BLaER1 (cell line): ENCODE results near the gene SLC17A5.
"Not testable (repeated sequence)": the region's sequence is repeated elsewhere in the genome, so short reads cannot be mapped to it uniquely, and the experiment has no call there.

ENCODE experiments used
- H3K27ac ChIP-seq: shearing (Covaris generic); formaldehyde crosslinking; 2 replicates; pipeline ENCODE4 v1.8.1; 2022
- H3K27me3 ChIP-seq: shearing (Covaris generic); formaldehyde crosslinking; 2 replicates; pipeline ENCODE4 v1.8.1; 2022
- H3K36me3 ChIP-seq: shearing (Covaris generic); formaldehyde crosslinking; 2 replicates; pipeline ENCODE4 v1.8.1; 2022
- H3K4me1 ChIP-seq: shearing (Covaris generic); formaldehyde crosslinking; 2 replicates; pipeline ENCODE4 v1.8.1; 2022
- H3K4me2 ChIP-seq: shearing (Covaris generic); formaldehyde crosslinking; 2 replicates; pipeline ENCODE4 v1.8.1; 2022
- H3K4me3 ChIP-seq: shearing (Covaris generic); formaldehyde crosslinking; 2 replicates; pipeline ENCODE4 v1.8.1; 2022
- H3K9ac ChIP-seq: shearing (Covaris generic); formaldehyde crosslinking; 2 replicates; pipeline ENCODE4 v1.8.1; 2022
- H3K9me3 ChIP-seq: shearing (Covaris generic); formaldehyde crosslinking; 2 replicates; pipeline ENCODE4 v1.8.1; 2022
- H4K20me1 ChIP-seq: shearing (Covaris generic); formaldehyde crosslinking; 2 replicates; pipeline ENCODE4 v1.8.1; 2022
- Cebpa-rat ChIP-seq: shearing (Covaris generic); IDR thresholded peaks from 2 replicates; pipeline ENCODE4 v1.8.1; 2022

The SLC17A5 gene

GRCh38 chr6:73644941-73645591, 8.7 kb downstream of the SLC17A5 start:
- H4K20me1 ChIP-seq = no peaks in the 10 kb centered on the region
- no peaks in the 10 kb centered on the region for H3K4me1 ChIP-seq
- H3K9me3 ChIP-seq = no peaks in the 10 kb centered on the region
- no peak overlapping the region for H3K4me3 ChIP-seq
- H3K9ac ChIP-seq = no peak overlapping the region
- H3K36me3 ChIP-seq = peaks cover 10% of the 10 kb centered on the region; the same call in 1 of the 2 replicates
- no peak overlapping the region for H3K27ac ChIP-seq
- no peak for TF ChIP-seq Cebpa-rat
- peak overlapping the region; percentile 26; the same call in 1 of the 2 replicates for H3K4me2 ChIP-seq
- no peaks in the 10 kb centered on the region for H3K27me3 ChIP-seq

DNA sequence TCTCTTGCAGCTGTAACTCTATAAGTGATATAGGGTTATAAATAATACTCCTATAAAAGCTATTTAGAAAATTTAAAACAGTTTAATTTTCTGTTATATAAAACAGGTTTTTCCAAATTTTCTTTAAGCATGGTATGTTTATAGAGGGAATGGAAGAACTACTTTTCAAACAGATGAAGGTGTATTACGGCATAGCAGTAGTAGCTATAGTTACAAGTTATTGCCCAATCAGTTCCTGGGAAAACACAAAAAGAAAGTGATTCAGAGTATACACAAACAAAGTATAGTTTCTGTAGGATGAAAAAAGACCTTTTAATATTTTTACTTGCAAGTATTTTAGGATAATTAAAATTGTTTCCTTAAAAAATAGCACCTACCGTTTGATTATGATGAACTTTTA, 9.8 kb downstream of the SLC17A5 start:
- no peak overlapping the region for H3K4me2 ChIP-seq
- no peaks in the 10 kb centered on the region for H3K27me3 ChIP-seq

GRCh38 chr6:73642530-73642929, 11.3 kb downstream of the SLC17A5 start:
- H3K4me2 ChIP-seq = no peak overlapping the region
- H3K9ac ChIP-seq = no peak overlapping the region
- H3K4me3 ChIP-seq = no peak overlapping the region
- TF ChIP-seq Cebpa-rat = no peak
- H3K4me1 ChIP-seq = no peaks in the 10 kb centered on the region
- H3K27ac ChIP-seq = no peak overlapping the region
- H3K27me3 ChIP-seq = no peaks in the 10 kb centered on the region
- H4K20me1 ChIP-seq = no peaks in the 10 kb centered on the region
- no peaks in the 10 kb centered on the region for H3K9me3 ChIP-seq
- H3K36me3 ChIP-seq = peaks cover 9% of the 10 kb centered on the region

More for the DNA sequence above, 9.8 kb downstream of the SLC17A5 start:
- no peak for TF ChIP-seq Cebpa-rat
- no peaks in the 10 kb centered on the region for H4K20me1 ChIP-seq
- H3K4me3 ChIP-seq = no peak overlapping the region
- H3K9ac ChIP-seq = no peak overlapping the region
- no peaks in the 10 kb centered on the region for H3K9me3 ChIP-seq
- peaks cover 5% of the 10 kb centered on the region for H3K36me3 ChIP-seq
- H3K4me1 ChIP-seq = no peaks in the 10 kb centered on the region
- no peak overlapping the region for H3K27ac ChIP-seq

DNA sequence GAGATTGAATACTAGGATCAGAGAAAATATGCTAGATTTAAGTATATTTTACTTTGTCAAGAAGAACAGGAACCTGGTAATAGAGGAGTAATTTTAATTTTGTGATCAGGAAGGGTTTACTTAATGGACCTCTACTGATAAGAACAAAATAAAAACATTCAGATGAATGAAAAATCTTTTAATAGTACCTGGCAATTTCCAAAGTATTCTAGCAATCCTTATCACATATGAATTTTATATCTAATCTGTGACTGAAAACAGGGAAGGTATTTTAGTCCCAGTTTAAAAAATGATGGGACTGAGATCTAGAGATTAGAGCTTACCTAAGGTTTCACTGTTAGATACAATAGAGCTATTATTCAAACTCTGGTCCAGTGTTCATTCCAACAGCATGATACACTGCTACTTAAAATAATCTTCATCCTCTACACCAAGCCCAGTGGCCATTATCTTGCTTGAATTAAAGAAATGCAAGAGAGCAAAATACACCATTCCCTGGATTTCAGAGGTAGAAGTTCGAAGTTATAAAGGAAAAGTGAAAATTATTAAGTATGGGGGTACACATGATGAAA, 13.5 kb downstream of the SLC17A5 start:
- Histone ChIP-seq H3K27me3 (no peaks in the 10 kb centered on the region), H3K36me3 (peaks cover 19% of the 10 kb centered on the region), H3K4me3 (no peak overlapping the region), H3K27ac (no peak overlapping the region), H3K9ac (no peak overlapping the region), H3K4me2 (no peak overlapping the region), H4K20me1 (no peaks in the 10 kb centered on the region), H3K4me1 (no peaks in the 10 kb centered on the region), H3K9me3 (no peaks in the 10 kb centered on the region)
- no peak for TF ChIP-seq Cebpa-rat

DNA sequence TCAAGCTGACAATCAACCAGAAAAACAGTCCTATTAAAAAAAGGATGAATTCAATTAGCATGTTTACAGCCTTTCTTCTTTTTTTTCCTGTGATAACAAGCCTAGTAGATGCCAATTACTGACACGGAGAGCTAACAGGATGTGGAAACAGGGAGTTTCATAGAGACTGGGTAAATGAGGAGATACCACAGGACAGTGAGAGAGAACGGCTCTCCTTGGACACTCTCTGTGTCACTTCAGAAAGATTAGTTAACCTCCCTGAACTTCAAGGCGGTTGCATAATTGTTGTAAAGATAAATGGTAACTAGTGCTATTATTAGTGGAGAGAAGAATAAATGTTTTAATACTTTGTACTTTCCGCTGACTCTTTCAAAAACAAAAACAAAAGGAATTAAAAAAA, 14.8 kb downstream of the SLC17A5 start:
- H4K20me1 ChIP-seq = no peaks in the 10 kb centered on the region
- no peaks in the 10 kb centered on the region for H3K27me3 ChIP-seq
- no peak overlapping the region for H3K4me3 ChIP-seq
- H3K4me2 ChIP-seq = no peak overlapping the region
- peaks cover 26% of the 10 kb centered on the region for H3K36me3 ChIP-seq
- H3K9me3 ChIP-seq = no peaks in the 10 kb centered on the region
- TF ChIP-seq Cebpa-rat = no peak
- H3K9ac ChIP-seq = no peak overlapping the region
- no peaks in the 10 kb centered on the region for H3K4me1 ChIP-seq
- no peak overlapping the region for H3K27ac ChIP-seq

- Histone ChIP-seq H4K20me1 (no peaks in the 10 kb centered on the region), H3K4me1 (no peaks in the 10 kb centered on the region), H3K27ac (no peak overlapping the region), H3K9me3 (no peaks in the 10 kb centered on the region), H3K4me3 (no peak overlapping the region), H3K27me3 (no peaks in the 10 kb centered on the region), H3K36me3 (peaks cover 39% of the 10 kb centered on the region), H3K4me2 (no peak overlapping the region), H3K9ac (no peak overlapping the region)
- no peak for TF ChIP-seq Cebpa-rat
These were observed 16.4 kb downstream of the SLC17A5 start for GRCh38 chr6:73637404-73637803.

DNA sequence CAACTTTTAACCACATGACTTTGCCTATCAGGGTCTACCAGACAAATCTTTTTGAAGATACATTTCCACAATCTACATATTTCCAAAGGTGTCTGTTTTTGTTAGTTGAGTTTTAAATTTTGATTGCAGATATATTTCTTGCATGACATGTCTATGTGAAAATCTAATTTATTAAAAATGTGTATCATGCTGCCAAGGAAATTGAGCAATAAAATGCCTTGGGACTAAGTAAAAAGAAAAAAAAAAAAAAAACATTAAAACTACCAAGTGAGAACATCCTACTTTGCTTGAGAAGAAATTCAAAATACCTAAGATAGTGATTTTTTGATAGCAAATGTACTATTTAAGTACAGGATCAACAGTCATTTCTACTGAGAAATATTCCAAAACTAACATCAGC, 17.7 kb downstream of the SLC17A5 start:
- no peak overlapping the region for H3K4me2 ChIP-seq
- H3K36me3 ChIP-seq = peaks cover 52% of the 10 kb centered on the region
- H3K27me3 ChIP-seq = no peaks in the 10 kb centered on the region
- H3K4me1 ChIP-seq = no peaks in the 10 kb centered on the region
- TF ChIP-seq Cebpa-rat = no peak
- no peak overlapping the region for H3K4me3 ChIP-seq
- H3K9ac ChIP-seq = no peak overlapping the region
- H3K9me3 ChIP-seq = no peaks in the 10 kb centered on the region
- no peak overlapping the region for H3K27ac ChIP-seq
- H4K20me1 ChIP-seq = no peaks in the 10 kb centered on the region

DNA sequence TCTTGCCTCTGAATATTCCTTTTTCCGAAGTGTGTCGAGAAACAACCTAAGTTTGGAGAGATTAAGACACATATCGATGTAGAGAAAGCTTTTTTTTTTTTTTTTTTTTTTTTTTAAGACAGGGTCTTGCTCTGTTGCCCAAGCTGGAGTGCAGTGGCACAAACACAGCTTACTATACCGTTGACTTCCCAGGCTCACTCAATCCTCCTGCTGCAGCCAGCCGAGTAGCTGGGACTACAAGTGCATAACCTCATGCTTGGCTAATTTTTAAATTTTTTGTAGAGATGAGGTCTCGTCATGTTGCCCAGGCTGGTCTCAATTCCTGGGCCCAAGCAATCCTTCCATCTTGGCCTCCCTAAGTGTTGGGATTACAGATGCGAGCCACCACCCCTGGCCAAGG, 21.4 kb downstream of the SLC17A5 start:
- H3K9me3 ChIP-seq = no peaks in the 10 kb centered on the region
- H3K27me3 ChIP-seq = no peaks in the 10 kb centered on the region
- no peak overlapping the region for H3K27ac ChIP-seq
- H4K20me1 ChIP-seq = no peaks in the 10 kb centered on the region
- H3K36me3 ChIP-seq = peaks cover 74% of the 10 kb centered on the region
- TF ChIP-seq Cebpa-rat = no peak
- no peaks in the 10 kb centered on the region for H3K4me1 ChIP-seq
- no peak overlapping the region for H3K9ac ChIP-seq
- H3K4me3 ChIP-seq = no peak overlapping the region
- H3K4me2 ChIP-seq = no peak overlapping the region

DNA sequence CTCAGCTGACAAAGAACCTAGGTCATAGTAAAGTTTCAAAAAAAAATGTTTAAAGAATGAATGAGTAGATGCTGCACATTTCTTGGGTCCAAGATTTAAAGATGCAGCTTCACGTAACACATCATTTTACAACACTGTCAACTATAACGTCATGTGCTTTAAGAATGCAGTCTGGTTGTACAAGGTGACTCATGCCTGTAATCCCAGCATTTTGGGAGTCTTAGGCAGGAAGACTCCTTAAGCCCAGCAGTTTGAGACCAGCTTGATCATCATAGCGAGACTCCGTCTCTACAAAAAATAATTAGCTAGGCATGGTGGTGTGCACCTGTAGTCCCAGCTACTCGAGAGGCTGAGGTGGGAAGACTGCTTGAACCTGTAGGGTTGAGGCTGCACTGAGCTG, 21.9 kb downstream of the SLC17A5 start:
- Histone ChIP-seq H3K4me1 (no peaks in the 10 kb centered on the region), H3K27ac (no peak overlapping the region), H3K4me3 (no peak overlapping the region), H3K27me3 (no peaks in the 10 kb centered on the region), H4K20me1 (no peaks in the 10 kb centered on the region), H3K9me3 (no peaks in the 10 kb centered on the region), H3K9ac (no peak overlapping the region), H3K36me3 (peaks cover 74% of the 10 kb centered on the region), H3K4me2 (no peak overlapping the region)
- no peak for TF ChIP-seq Cebpa-rat

GRCh38 chr6:73630401-73630800, 23.4 kb downstream of the SLC17A5 start:
- no peak for TF ChIP-seq Cebpa-rat
- Histone ChIP-seq H4K20me1 (no peaks in the 10 kb centered on the region), H3K9ac (no peak overlapping the region), H3K4me3 (no peak overlapping the region), H3K9me3 (no peaks in the 10 kb centered on the region), H3K36me3 (peaks cover 70% of the 10 kb centered on the region), H3K27me3 (no peaks in the 10 kb centered on the region), H3K4me1 (no peaks in the 10 kb centered on the region), H3K4me2 (no peak overlapping the region), H3K27ac (no peak overlapping the region)

GRCh38 chr6:73624896-73625295, 28.9 kb downstream of the SLC17A5 start:
- H3K9ac ChIP-seq = no peak overlapping the region
- H3K4me2 ChIP-seq = no peak overlapping the region
- H3K4me1 ChIP-seq = no peaks in the 10 kb centered on the region
- H3K36me3 ChIP-seq = peaks cover 36% of the 10 kb centered on the region
- H3K4me3 ChIP-seq = no peak overlapping the region
- H3K27me3 ChIP-seq = no peaks in the 10 kb centered on the region
- no peak overlapping the region for H3K27ac ChIP-seq
- H4K20me1 ChIP-seq = no peaks in the 10 kb centered on the region
- no peak for TF ChIP-seq Cebpa-rat
- H3K9me3 ChIP-seq = no peaks in the 10 kb centered on the region

DNA sequence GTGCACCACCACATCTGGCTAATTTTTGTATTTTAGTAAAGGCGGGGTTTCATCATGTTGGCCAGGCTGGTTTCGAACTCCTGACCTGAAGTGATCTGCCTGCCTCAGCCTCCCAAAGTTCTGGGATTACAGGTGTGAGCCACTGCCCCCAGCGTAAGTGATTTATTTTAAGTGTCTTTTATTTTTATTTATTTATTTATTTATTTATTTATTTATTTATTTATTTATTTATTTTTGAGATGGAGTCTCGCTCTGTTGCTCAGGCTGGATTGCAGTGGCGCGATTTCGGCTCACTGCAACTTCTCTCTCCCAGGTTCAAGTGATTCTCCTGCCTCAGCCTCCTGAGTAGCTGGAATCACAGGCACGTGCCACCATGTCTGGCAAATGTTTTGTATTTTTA, 30.3 kb downstream of the SLC17A5 start:
- not testable (repeated sequence) for H3K27ac ChIP-seq, H3K4me3 ChIP-seq, H3K4me1 ChIP-seq, H4K20me1 ChIP-seq, H3K4me2 ChIP-seq, H3K9ac ChIP-seq, H3K27me3 ChIP-seq, H3K9me3 ChIP-seq
- H3K36me3 ChIP-seq = peaks cover 31% of the 10 kb centered on the region

DNA sequence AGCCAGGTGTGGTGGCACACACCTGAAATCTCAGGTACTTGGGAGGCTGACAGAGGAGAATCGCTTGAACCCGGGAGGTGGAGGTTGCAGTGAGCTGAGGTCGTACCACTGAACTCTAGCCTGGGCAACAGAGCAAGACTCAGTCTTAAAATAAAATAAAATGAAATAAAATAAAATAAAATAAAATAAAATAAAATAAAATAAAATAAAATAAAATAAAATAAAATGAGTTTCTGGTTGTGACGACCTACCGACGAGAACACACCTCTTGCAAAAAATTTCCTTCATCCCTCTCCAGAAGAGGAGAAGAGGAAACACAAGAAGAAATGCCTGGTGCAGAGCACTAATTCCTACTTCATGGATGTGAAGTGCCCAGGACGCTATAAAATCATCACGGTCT, 35.7 kb downstream of the SLC17A5 start:
- not testable (repeated sequence) for H3K4me1 ChIP-seq, H3K9ac ChIP-seq, H3K4me2 ChIP-seq, H3K9me3 ChIP-seq, H3K27me3 ChIP-seq, H3K27ac ChIP-seq, H4K20me1 ChIP-seq, H3K4me3 ChIP-seq
- peaks cover 34% of the 10 kb centered on the region for H3K36me3 ChIP-seq
